GM21423 (cell line): ENCODE data around the gene TYRO3.
A peak's percentile ranks its signal among the peaks of the same experiment; 100 is the strongest.
"Not testable (repeated sequence)": the region's sequence is repeated elsewhere in the genome, so short reads cannot be mapped to it uniquely, and the experiment has no call there.

Experiments
- ATAC-seq: cut with Tn5 transposase; IDR thresholded peaks from one replicate; pipeline ENCODE4 v1.9.1; 2021; ENCODE audit warnings: mild to moderate bottlenecking, moderate library complexity; ENCODE audit not compliant: unreplicated experiment

The TYRO3 gene

GRCh38 chr15:41553731-41554130 is 5.3 kb upstream of the TYRO3 start:
- no peak for ATAC-seq

- no peak for ATAC-seq
These were observed 4.7 kb upstream of the TYRO3 start for GRCh38 chr15:41554343-41554742.

- ATAC-seq: no peak
These were observed 4.1 kb upstream of the TYRO3 start for GRCh38 chr15:41554915-41555314.

GRCh38 chr15:41556677-41557076 is 2.3 kb upstream of the TYRO3 start:
- ATAC-seq: no peak

GRCh38 chr15:41557673-41558399 is 1.2 kb upstream of the TYRO3 start:
- ATAC-seq: peak; percentile 50

- ATAC-seq: no peak
These were observed 299 bp downstream of the TYRO3 start for GRCh38 chr15:41559239-41559782.

- no peak for ATAC-seq
These were observed 1.5 kb downstream of the TYRO3 start for GRCh38 chr15:41560572-41560874.

GRCh38 chr15:41561104-41561776 is 2.2 kb downstream of the TYRO3 start:
- ATAC-seq: no peak

- ATAC-seq: no peak
These were observed 2.7 kb downstream of the TYRO3 start for GRCh38 chr15:41561777-41562145.

GRCh38 chr15:41562244-41562643 is 3.2 kb downstream of the TYRO3 start:
- ATAC-seq: no peak

- ATAC-seq: no peak
These were observed 3.8 kb downstream of the TYRO3 start for GRCh38 chr15:41562784-41563198.

- ATAC-seq: no peak
These were observed 5.4 kb downstream of the TYRO3 start for GRCh38 chr15:41564286-41564959.

- no peak for ATAC-seq
These were observed 6.0 kb downstream of the TYRO3 start for GRCh38 chr15:41564960-41565502.

- ATAC-seq: no peak
These were observed 6.7 kb downstream of the TYRO3 start for GRCh38 chr15:41565702-41566101.

GRCh38 chr15:41566121-41566885 is 7.3 kb downstream of the TYRO3 start:
- no peak for ATAC-seq

- ATAC-seq: no peak
These were observed 8.2 kb downstream of the TYRO3 start for GRCh38 chr15:41567261-41567660.

- no peak for ATAC-seq
These were observed 8.8 kb downstream of the TYRO3 start for GRCh38 chr15:41567862-41568261.

- no peak for ATAC-seq
These were observed 9.5 kb downstream of the TYRO3 start for GRCh38 chr15:41568350-41569017.

GRCh38 chr15:41569232-41569631 is 10.2 kb downstream of the TYRO3 start:
- ATAC-seq: not testable (repeated sequence)

- ATAC-seq: no peak
These were observed 11.8 kb downstream of the TYRO3 start for GRCh38 chr15:41570764-41571163.
